Kidney (tissue), 22 donors: ENCODE results near the gene GMIP. TPM values are rescaled to one million over a fixed set of nuclear protein-coding genes. Genes with fewer than 3 reads are reported as not detected.
A peak's percentile ranks its signal among the peaks of the same experiment; 100 is the strongest.
"Not testable (repeated sequence)": the region's sequence is repeated elsewhere in the genome, so short reads cannot be mapped to it uniquely, and the experiment has no call there.

Experiments used
- DNase-seq, 5 donors: peaks; one replicate each; pipeline ENCODE4 v3.0.0-alpha.2; 2013 to 2020
- FAIRE-seq: peaks from 2 replicates; lab custom pipeline; 2012; peaks lifted over from hg19 to GRCh38; lab: Jason Lieb, UNC
- H3K27ac ChIP-seq, 2 donors: one replicate each; pipeline ENCODE4 v1.7.0; 2013; ENCODE audit warnings: low read depth in 2 of 2, low read length in 2 of 2, inconsistent platforms in 1 of 2
- H3K27me3 ChIP-seq: one replicate; pipeline ENCODE4 v1.7.1; 2013; ENCODE audit warnings: low read length, inconsistent platforms; ENCODE audit not compliant: control insufficient read depth, insufficient read depth
- H3K36me3 ChIP-seq, 3 donors: one replicate each; pipeline versions ENCODE4 v1.7.0 to v1.7.1; 2013; ENCODE audit warnings: low read length in 3 of 3, control low read depth in 1 of 3, inconsistent platforms in 1 of 3; ENCODE audit not compliant: insufficient read depth in 3 of 3, control insufficient read depth in 2 of 3
- H3K4me1 ChIP-seq, 3 donors: one replicate each; pipeline versions ENCODE4 v1.7.0 to v1.7.1; 2013; ENCODE audit warnings: low read length in 3 of 3, inconsistent platforms in 1 of 3, low read depth in 1 of 3; ENCODE audit not compliant: control insufficient read depth in 2 of 3, insufficient read depth in 2 of 3
- H3K4me3 ChIP-seq, 3 donors: one replicate each; pipeline versions ENCODE4 v1.7.0 to v1.8.1; 2013; ENCODE audit warnings: low read length in 3 of 3, control low read depth in 1 of 3, inconsistent platforms in 1 of 3
- H3K9ac ChIP-seq, 3 donors: one replicate each; pipeline versions ENCODE4 v1.7.0 to v1.7.1; 2013; ENCODE audit warnings: low read length in 3 of 3, control low read depth in 1 of 3, inconsistent platforms in 1 of 3
- H3K9me3 ChIP-seq, 3 donors: one replicate each; pipeline versions ENCODE4 v1.7.0 to v1.7.1; 2013; ENCODE audit warnings: low read length in 3 of 3, control low read depth in 1 of 3, inconsistent platforms in 1 of 3; ENCODE audit not compliant: control insufficient read depth in 2 of 3, insufficient read depth in 1 of 3
- intact Hi-C: fragments of 100-400 bp; cut with DNase I; formaldehyde crosslinking; loops from one replicate; pipeline ENCODE4 v1.11.1; 2022
- long read RNA-seq, 10 donors: library from polyadenylated mRNA in 1 of 10; unstranded in 1 of 10; transcript quantifications; one replicate each; pipeline ENCODE4 v2.0.0 and lab custom pipeline, GENCODE V29; 2021 to 2026
- polyA plus RNA-seq: library from polyadenylated mRNA; stranded (reverse); fragments of 350-450 nt; fragmentation: Illumina TruSeq; extraction: RNeasy Lipid Tissue Mini Kit (QIAGEN cat#74804); gene quantifications from one replicate; pipeline ENCODE4 v1.2.3, GENCODE V29; 2014; ENCODE audit warnings: low read depth, low replicate concordance; ENCODE audit not compliant: insufficient read depth
- total RNA-seq: library from RNA; stranded (reverse); fragmentation: NEBNext Ultra II Directional; extraction: Animal tissue kit (Norgen Biotek cat#: 25700); gene quantifications from one replicate; pipeline ENCODE4 v1.2.1, GENCODE V29; 2021
- TF ChIP-seq, protein P1 (sequence below): IDR thresholded peaks from 3 replicates; pipeline ENCODE4 v1.5.1; 2012; ENCODE audit warnings: mild to moderate bottlenecking, moderate library complexity, borderline replicate concordance; ENCODE audit not compliant: insufficient read depth; ENCODE audit errors: extremely low read depth
- donor health status: control.
- donor health status: control.
- donor health status: control.
- donor health status: control.
- donor health status: control.
- donor health status: DM: yes; HTN: yes; CAD: no.
- donor health status: Normal renal cell carcinoma (clear cell type).

GMIP gene, protein sequence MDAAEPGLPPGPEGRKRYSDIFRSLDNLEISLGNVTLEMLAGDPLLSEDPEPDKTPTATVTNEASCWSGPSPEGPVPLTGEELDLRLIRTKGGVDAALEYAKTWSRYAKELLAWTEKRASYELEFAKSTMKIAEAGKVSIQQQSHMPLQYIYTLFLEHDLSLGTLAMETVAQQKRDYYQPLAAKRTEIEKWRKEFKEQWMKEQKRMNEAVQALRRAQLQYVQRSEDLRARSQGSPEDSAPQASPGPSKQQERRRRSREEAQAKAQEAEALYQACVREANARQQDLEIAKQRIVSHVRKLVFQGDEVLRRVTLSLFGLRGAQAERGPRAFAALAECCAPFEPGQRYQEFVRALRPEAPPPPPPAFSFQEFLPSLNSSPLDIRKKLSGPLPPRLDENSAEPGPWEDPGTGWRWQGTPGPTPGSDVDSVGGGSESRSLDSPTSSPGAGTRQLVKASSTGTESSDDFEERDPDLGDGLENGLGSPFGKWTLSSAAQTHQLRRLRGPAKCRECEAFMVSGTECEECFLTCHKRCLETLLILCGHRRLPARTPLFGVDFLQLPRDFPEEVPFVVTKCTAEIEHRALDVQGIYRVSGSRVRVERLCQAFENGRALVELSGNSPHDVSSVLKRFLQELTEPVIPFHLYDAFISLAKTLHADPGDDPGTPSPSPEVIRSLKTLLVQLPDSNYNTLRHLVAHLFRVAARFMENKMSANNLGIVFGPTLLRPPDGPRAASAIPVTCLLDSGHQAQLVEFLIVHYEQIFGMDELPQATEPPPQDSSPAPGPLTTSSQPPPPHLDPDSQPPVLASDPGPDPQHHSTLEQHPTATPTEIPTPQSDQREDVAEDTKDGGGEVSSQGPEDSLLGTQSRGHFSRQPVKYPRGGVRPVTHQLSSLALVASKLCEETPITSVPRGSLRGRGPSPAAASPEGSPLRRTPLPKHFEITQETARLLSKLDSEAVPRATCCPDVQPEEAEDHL
- total RNA-seq (18.8 TPM), polyA plus RNA-seq (3.3 TPM)
- long read RNA-seq, donor 1, result 0 reads
- long read RNA-seq, donor 2, result 0 reads
- long read RNA-seq, donor 3, result 0 reads
- long read RNA-seq, donor 4, result 0 reads
- long read RNA-seq, donor 5, result 0 reads
- long read RNA-seq, donor 6, result 0 reads
- long read RNA-seq, donor 7, partial matches to known transcripts, result 1 of 8 reads
- long read RNA-seq, donor 7, other reads (novel, unspliced or antisense), result 4 of 8 reads
- long read RNA-seq, donor 8, result 0 reads
- long read RNA-seq, donor 9, result 0 reads
- long read RNA-seq, donor 10, result 0 reads

DNA sequence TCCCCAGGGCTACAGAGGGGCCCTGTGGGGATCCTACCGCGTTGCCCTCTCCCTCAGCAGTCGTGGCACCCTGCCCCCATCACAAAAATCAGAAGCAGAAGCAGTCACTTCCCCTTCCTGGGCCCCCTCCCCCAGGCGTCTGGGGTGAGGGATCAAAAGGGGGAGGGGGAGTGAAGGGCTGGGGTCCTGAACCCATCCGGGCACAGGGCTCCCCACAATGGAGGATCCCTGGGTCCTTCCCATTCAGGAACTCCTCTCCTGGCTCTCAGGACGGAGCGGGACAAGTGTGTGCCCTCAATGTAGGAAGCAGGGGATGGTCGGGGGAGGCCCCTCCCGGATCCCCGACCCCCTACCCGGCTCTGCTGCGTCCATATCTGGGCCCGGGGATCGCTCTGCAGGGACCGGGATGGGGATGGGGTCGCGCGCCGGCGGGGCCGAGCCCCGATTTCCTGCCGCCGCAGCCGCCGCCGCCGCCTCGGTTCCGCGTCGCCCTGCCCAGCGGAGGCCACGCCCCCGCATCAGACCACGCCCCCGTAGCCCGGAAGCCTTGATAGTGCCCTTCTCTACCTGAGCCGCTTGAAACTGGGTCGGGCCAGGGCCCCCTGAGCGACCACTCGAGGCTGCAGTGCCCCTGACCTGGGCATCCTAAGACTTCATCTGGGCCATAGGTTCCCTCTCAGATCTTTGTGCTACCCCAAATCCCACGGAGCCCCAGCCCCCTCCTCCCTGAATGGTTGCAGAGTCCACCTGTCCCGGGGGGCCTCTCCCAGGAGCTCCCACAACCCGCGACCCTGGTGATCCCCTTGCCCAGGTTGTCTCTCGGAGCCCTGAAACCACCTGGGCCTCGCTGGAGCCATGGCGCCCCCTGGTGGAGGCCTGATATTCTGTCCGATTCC, at the start of gene GMIP:
Gene GMIP, minus strand, starts transcription at position 500 of the 896 bp plus-strand sequence. Its CDS starts 128 bp downstream, at position 372.
- H3K9ac ChIP-seq, result peak within 1 kb of the TSS; percentile 15 to 71 (median 45)
- no peak for FAIRE-seq
- H3K27ac ChIP-seq, result no peak within 1 kb of the TSS
- peak; percentile 70 to 91 (median 82) for DNase-seq
- intact Hi-C loops, result loop anchor here (5.0 kb wide), 1 partner anchor 111 kb away; no protein-coding TSS in a partner anchor
- H3K4me1 ChIP-seq, result peaks cover 0 to 5% (median 0%) of the 10 kb centered on the region in 3 donors
- TF ChIP-seq, protein P1, sequence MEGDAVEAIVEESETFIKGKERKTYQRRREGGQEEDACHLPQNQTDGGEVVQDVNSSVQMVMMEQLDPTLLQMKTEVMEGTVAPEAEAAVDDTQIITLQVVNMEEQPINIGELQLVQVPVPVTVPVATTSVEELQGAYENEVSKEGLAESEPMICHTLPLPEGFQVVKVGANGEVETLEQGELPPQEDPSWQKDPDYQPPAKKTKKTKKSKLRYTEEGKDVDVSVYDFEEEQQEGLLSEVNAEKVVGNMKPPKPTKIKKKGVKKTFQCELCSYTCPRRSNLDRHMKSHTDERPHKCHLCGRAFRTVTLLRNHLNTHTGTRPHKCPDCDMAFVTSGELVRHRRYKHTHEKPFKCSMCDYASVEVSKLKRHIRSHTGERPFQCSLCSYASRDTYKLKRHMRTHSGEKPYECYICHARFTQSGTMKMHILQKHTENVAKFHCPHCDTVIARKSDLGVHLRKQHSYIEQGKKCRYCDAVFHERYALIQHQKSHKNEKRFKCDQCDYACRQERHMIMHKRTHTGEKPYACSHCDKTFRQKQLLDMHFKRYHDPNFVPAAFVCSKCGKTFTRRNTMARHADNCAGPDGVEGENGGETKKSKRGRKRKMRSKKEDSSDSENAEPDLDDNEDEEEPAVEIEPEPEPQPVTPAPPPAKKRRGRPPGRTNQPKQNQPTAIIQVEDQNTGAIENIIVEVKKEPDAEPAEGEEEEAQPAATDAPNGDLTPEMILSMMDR, result peak; percentile 73
- peaks cover 0 to 11% (median 6%) of the 10 kb centered on the region in 3 donors for H3K36me3 ChIP-seq
- peak within 1 kb of the TSS; percentile 56 to 78 (median 62) for H3K4me3 ChIP-seq
- no peaks in the 10 kb centered on the region for H3K27me3 ChIP-seq
- H3K9me3 ChIP-seq, result no peaks in the 10 kb centered on the region

DNA sequence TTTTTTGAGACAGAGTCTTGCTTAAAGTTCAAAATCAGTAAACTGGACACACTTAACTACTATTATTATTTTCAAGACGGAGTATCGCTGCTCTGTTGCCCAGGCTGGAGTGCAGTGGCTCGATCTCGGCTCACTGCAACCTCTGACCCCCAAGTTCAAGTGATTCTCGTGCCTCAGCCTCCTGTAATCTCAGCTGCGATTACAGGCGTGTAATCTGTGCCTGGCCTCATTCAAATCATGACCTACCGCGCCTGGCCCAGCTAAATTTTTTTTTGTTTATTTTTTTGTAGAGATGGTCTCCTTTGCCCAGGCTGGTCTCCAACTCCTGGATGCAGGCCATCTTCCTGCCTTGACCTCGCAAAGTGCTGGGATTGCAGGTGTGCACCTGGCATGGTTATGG, 48.2 kb upstream of the GMIP start:
- DNase-seq (no peak), FAIRE-seq (no peak)
- no peak overlapping the region for H3K27ac ChIP-seq
- no peaks in the 10 kb centered on the region for H3K9me3 ChIP-seq
- no peak overlapping the region for H3K9ac ChIP-seq
- TF ChIP-seq, protein P1, result no peak
- H3K4me3 ChIP-seq, result no peak overlapping the region
- H3K27me3 ChIP-seq, result no peaks in the 10 kb centered on the region
- H3K36me3 ChIP-seq, result no peaks in the 10 kb centered on the region
- no peaks in the 10 kb centered on the region for H3K4me1 ChIP-seq
- intact Hi-C loops, result no loop called here

DNA sequence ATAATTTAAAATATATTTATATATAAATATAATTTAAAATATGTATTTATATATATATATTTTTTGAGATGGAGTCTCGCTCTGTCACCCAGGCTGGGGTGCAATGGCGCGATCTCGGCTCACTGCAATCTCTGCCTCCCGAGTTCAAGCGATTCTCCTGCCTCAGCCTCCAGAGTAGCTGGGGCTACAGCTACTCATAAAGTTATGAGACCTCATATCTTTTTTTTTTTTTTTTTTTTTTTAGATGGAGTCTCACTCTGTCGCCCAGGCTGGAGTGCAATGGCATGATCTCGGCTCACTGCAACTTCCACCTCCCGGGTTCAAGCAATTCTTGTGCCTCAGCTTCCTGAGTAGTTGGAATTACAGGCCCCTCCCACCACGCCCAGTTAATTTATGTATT, 45.6 kb upstream of the GMIP start:
- FAIRE-seq, H3K4me3 ChIP-seq, intact Hi-C loops, H3K4me1 ChIP-seq, H3K9ac ChIP-seq, H3K27me3 ChIP-seq, H3K27ac ChIP-seq, DNase-seq, H3K9me3 ChIP-seq, H3K36me3 ChIP-seq: not testable (repeated sequence)
